HEK293 (cell line): Measurements from ENCODE around the gene GLIS1.
A peak's percentile ranks its signal among the peaks of the same experiment; 100 is the strongest.

ENCODE experiments used
- CTCF ChIA-PET: fragments of 350-600 bp; formaldehyde crosslinking; extraction: SDS; loops from one replicate; lab custom pipeline; 2021; ENCODE audit warnings: antibody characterized with exemption; lab: Yijun Ruan, JAX
- POLR2A ChIA-PET: fragments of 300-600 bp; formaldehyde crosslinking; extraction: SDS; loops from one replicate; lab custom pipeline; 2020; ENCODE audit warnings: antibody characterized with exemption, inconsistent platforms; lab: Yijun Ruan, JAX
- H3K27ac ChIP-seq: fragments of 200-500 bp; sonication (Bioruptor generic); 2 replicates; pipeline ENCODE4 v1.5.1; 2014; ENCODE audit warnings: low read depth, low read length, control low read depth, inconsistent platforms; ENCODE audit errors: extremely low read depth
- H3K36me3 ChIP-seq, 2 experiments: fragments of 200-500 bp in 1 of 2; sonication (Bioruptor generic) in 1 of 2; 1 replicate in 1 of 2; 2 replicates in 1 of 2; pipeline ENCODE4 v1.5.1; 2014 to 2017; ENCODE audit warnings: inconsistent platforms in 2 of 2, low read length in 2 of 2; ENCODE audit not compliant: control insufficient read depth in 2 of 2, insufficient read depth in 1 of 2
- H3K4me1 ChIP-seq: fragments of 200-500 bp; sonication (Bioruptor generic); 2 replicates; pipeline ENCODE4 v1.5.1; 2014; ENCODE audit warnings: mild to moderate bottlenecking, low read length, inconsistent platforms; ENCODE audit not compliant: control insufficient read depth, insufficient read depth
- H3K4me3 ChIP-seq: 2 replicates; pipeline ENCODE4 v1.5.1; 2011; ENCODE audit warnings: low read depth, mild to moderate bottlenecking, control low read depth, low read length, moderate library complexity
- H3K9me3 ChIP-seq: fragments of 200-500 bp; sonication (Bioruptor generic); 2 replicates; pipeline ENCODE4 v1.5.1; 2014; ENCODE audit warnings: low read depth, low read length, inconsistent platforms; ENCODE audit not compliant: control insufficient read depth, insufficient read depth
- BCL11A ChIP-seq: fragments of 450-650 bp; formaldehyde crosslinking; IDR thresholded peaks from 2 replicates; pipeline ENCODE4 v1.5.1; 2016; ENCODE audit warnings: low read depth, missing biosample characterization, missing genetic modification characterization
- BCL11B ChIP-seq: fragments of 450-650 bp; formaldehyde crosslinking; IDR thresholded peaks from 2 replicates; pipeline ENCODE4 v1.5.1; 2016; ENCODE audit warnings: low read depth, missing biosample characterization, missing genetic modification characterization
- KLF1 ChIP-seq: fragments of 450-650 bp; formaldehyde crosslinking; IDR thresholded peaks from 2 replicates; pipeline ENCODE4 v1.5.1; 2016; ENCODE audit warnings: missing biosample characterization, missing genetic modification characterization
- REPIN1 ChIP-seq: fragments of 450-650 bp; formaldehyde crosslinking; IDR thresholded peaks from 2 replicates; pipeline ENCODE4 v1.5.1; 2017; ENCODE audit warnings: missing biosample characterization, missing genetic modification characterization, low read depth
- TSHZ1 ChIP-seq: fragments of 450-650 bp; formaldehyde crosslinking; IDR thresholded peaks from 2 replicates; pipeline ENCODE4 v1.5.1; 2016; ENCODE audit warnings: missing biosample characterization, missing genetic modification characterization, borderline replicate concordance
- ZBTB48 ChIP-seq: fragments of 450-650 bp; formaldehyde crosslinking; IDR thresholded peaks from 2 replicates; pipeline ENCODE4 v1.5.1; 2016; ENCODE audit warnings: missing biosample characterization, missing genetic modification characterization
- ZBTB49 ChIP-seq: fragments of 450-650 bp; formaldehyde crosslinking; IDR thresholded peaks from 2 replicates; pipeline ENCODE4 v1.5.1; 2016; ENCODE audit warnings: missing biosample characterization, missing genetic modification characterization, low read depth
- ZFP37 ChIP-seq: fragments of 450-650 bp; formaldehyde crosslinking; IDR thresholded peaks from 2 replicates; pipeline ENCODE4 v1.5.1; 2016; ENCODE audit warnings: missing biosample characterization, missing genetic modification characterization
- ZNF121 ChIP-seq: fragments of 450-650 bp; formaldehyde crosslinking; IDR thresholded peaks from 2 replicates; pipeline ENCODE4 v1.5.1; 2016; ENCODE audit warnings: missing biosample characterization, missing genetic modification characterization
- ZNF146 ChIP-seq: fragments of 450-650 bp; formaldehyde crosslinking; IDR thresholded peaks from 2 replicates; pipeline ENCODE4 v1.5.1; 2016; ENCODE audit warnings: missing biosample characterization, missing genetic modification characterization
- ZNF266 ChIP-seq: fragments of 450-650 bp; formaldehyde crosslinking; IDR thresholded peaks from 2 replicates; pipeline ENCODE4 v1.5.1; 2016; ENCODE audit warnings: missing biosample characterization, missing genetic modification characterization, low read depth
- ZNF341 ChIP-seq: fragments of 450-650 bp; formaldehyde crosslinking; IDR thresholded peaks from 2 replicates; pipeline ENCODE4; 2016; ENCODE audit warnings: low read depth, missing biosample characterization, missing genetic modification characterization
- ZNF529 ChIP-seq: fragments of 450-650 bp; formaldehyde crosslinking; IDR thresholded peaks from 2 replicates; pipeline ENCODE4 v1.5.1; 2017; ENCODE audit warnings: missing genetic modification characterization, missing biosample characterization; ENCODE audit not compliant: insufficient replicate concordance
- ZNF560 ChIP-seq: fragments of 450-650 bp; formaldehyde crosslinking; IDR thresholded peaks from 2 replicates; pipeline ENCODE4 v1.5.1; 2017; ENCODE audit warnings: missing biosample characterization, missing genetic modification characterization, borderline replicate concordance
- ZNF639 ChIP-seq: fragments of 450-650 bp; formaldehyde crosslinking; IDR thresholded peaks from 2 replicates; pipeline ENCODE4 v1.5.1; 2016; ENCODE audit warnings: missing biosample characterization, missing genetic modification characterization
- ZNF660 ChIP-seq: fragments of 450-650 bp; IDR thresholded peaks from 2 replicates; pipeline ENCODE4 v1.5.1; 2018; ENCODE audit warnings: missing biosample characterization, mild to moderate bottlenecking, missing genetic modification characterization
- ZNF76 ChIP-seq: fragments of 450-650 bp; formaldehyde crosslinking; IDR thresholded peaks from 2 replicates; pipeline ENCODE4; 2016; ENCODE audit warnings: low read depth, missing biosample characterization, missing genetic modification characterization, borderline replicate concordance
- ZNF791 ChIP-seq: fragments of 450-650 bp; formaldehyde crosslinking; IDR thresholded peaks from 2 replicates; pipeline ENCODE4 v1.5.1; 2016; ENCODE audit warnings: missing biosample characterization, missing genetic modification characterization

The GLIS1 gene

GRCh38 chr1:53702341-53702740 lies 36.6 kb downstream of the GLIS1 start (continued):
- TF ChIP-seq TSHZ1 (no peak), BCL11B (tag by site-specific recombination) (no peak), ZNF660 (no peak), ZNF146 (tag by site-specific recombination) (no peak), ZNF529 (tag by site-specific recombination) (no peak), ZNF266 (no peak), ZNF121 (tag by site-specific recombination) (no peak), ZFP37 (no peak), ZNF560 (no peak), BCL11A (tag by site-specific recombination) (no peak), ZNF639 (tag by site-specific recombination) (no peak)

GRCh38 chr1:53700776-53701175 lies 38.2 kb downstream of the GLIS1 start:
- Histone ChIP-seq H3K4me1 (no peaks in the 10 kb centered on the region), H3K9me3 (no peaks in the 10 kb centered on the region), H3K4me3 (no peak overlapping the region), H3K36me3 (no peaks in the 10 kb centered on the region), H3K27ac (no peak overlapping the region)
- CTCF ChIA-PET: no interaction called here
- POLR2A ChIA-PET: no interaction called here
- TF ChIP-seq REPIN1 (no peak), ZBTB49 (tag by site-specific recombination) (no peak), ZNF146 (tag by site-specific recombination) (peak; percentile 83)

- Histone ChIP-seq H3K4me1 (no peaks in the 10 kb centered on the region), H3K27ac (no peak overlapping the region), H3K4me3 (no peak overlapping the region), H3K9me3 (no peaks in the 10 kb centered on the region), H3K36me3 (no peaks in the 10 kb centered on the region)
- TF ChIP-seq KLF1 (tag by site-specific recombination) (no peak), ZNF341 (tag by site-specific recombination) (no peak), ZNF791 (tag by site-specific recombination) (no peak), ZFP37 (no peak), ZBTB48 (tag by site-specific recombination) (no peak), ZNF76 (no peak)
- ChIA-PET POLR2A (no interaction called here), CTCF (interaction anchor here (0.6 kb wide), 1 partner anchor 18 kb away, joined by 3 read pairs; no protein-coding TSS in a partner anchor)
Observed at GRCh38 chr1:53699981-53700380, 39.0 kb downstream of the GLIS1 start.
